ENCODE measurements around the gene NTRK3.

NTRK3 gene

DNA sequence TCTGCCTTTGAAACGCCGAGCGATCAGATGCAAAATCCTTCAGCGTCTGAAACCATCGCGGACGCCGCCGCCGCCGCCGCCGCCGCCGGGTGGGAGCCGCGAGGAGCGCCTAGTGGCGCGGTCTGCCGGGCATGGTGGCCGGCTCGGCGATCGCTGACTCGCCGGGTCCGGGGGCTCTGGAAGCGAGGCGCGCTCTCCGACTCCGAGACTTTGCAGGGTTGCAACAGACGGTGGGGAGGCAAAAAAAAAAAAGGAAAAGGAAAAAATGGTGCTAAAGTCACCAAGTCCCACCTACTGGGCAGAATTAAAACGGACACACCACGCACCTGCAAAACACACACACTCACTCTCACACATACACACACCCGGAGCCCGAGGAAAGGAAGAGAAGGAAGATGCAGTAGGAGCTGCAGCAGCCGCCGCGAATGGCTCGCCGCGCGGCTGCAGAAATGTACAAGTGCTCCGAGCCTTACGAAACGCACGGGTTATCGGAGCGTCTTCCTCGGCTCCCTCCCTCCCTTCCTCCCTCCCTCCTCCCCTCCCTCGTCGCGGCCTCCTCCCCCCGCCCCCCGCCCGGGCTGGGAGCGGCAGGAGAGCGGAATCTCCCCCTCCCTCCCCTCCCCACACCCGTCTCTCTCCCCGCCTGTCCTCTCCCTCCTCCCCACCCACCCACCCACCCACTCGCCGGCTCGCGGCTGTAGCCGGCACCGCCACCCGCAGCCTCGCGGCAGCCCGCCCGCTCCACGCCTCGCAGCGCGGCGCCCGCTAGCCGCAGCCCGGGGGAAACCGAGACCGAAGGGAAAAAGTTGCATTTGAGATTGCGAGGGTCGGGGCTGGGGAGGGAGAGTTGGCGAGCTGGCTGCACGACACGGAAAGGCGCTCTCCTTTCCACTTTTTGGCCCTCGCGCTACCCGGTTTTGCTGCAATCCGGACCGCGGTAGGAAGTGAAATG is at the start of gene NTRK3:
Gene NTRK3, minus strand, starts transcription at position 461 of the 952 bp plus-strand sequence. CDS start 586 bp downstream, outside the sequence.
- no peak for DNase-seq

DNA sequence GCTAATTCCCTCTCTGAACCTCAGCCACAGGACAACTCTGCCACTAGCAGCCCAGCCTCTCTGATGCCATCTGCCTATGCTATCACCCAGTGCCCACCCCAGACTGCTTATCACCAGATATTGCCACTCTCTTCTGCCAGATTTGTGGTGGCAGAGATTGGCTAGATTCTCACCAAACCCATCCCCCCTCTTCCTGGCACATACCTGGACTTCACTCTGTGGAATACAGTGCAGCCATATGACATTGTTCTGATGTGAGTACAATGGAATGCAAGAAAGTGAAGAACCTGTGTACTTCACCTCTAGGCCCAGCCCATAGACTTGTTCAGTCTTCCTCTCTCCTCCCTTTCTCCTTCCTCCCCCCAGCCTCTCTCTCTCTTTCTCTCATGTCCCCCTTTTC is 46.9 kb upstream of the NTRK3 start:
- no peak for DNase-seq

DNA sequence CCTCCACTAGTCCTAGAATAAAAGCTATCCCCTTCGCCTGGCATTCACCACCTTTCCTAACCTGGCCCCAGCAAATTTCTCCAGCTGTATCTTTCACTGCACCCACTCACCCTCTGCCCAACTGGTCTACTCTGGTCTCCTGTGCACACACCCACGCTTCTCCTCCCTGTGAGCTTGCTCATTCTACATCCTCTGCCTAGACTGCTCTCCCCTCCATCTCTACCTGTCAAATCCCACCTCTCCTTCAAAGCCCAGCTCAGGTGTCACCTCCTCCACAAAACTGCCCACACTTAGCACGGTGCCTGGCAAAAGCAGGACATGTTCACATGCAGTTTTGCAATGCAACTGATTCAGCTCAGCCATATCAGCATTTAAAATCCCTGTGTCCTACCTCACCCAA is 45.8 kb upstream of the NTRK3 start:
- DNase-seq = no peak

DNA sequence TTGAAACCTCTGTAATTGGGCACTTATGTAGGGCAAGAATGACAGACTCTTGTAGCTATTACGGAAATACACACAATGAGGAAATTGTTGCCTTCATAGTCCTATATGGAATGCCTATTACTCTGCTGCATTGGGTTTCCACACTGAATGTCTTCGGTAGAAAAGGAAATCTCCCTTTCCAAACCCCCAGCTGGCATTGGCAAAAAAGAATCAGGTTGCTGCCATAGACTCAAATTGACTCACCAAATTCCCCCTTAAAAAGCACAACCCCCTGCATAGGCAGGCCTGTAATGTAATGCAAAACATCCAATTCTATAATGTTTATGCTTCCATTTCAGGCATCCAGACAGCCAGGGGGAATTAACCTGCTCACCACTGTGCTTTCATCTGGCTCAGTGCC is 44.8 kb upstream of the NTRK3 start:
- DNase-seq = no peak

DNA sequence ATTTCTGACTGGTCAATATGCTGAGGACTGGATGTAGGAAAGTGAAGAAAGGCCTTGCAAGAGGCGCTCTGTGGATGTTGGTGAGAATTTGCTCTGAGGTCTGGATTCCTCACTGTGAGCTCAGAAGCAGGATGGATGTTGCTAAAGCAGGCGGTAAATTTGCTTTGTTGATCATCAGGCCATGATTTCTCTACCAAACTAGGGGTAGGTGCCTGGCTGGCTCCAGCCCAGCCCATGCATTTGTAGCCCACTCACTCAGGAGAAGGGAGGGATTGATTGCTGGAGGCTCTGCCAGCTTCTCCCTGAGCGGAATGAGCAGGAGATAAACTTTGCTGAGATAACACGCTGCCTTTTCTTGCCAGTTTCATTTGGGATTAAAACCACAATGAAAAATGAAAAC is 44.3 kb upstream of the NTRK3 start:
- DNase-seq = no peak

DNA sequence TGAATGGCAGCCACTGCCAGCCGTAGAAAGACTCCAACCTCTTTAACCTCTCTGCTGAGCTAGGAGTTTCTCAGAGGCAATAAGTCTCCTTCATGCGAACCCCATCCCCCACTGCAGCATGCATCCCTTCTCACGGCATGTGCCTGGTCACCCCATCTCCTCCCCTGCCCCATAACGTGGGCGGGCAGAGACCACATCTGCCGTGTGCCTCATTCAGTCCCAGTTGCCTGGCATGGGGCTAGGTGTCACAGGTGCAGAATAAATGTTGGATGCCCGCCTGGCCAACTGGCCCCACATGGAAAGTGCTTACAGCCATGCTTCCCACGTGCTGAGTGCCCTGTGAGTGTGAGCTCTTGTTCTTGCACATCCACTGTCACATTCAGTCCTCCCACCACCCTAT is 43.5 kb upstream of the NTRK3 start:
- DNase-seq = no peak

DNA sequence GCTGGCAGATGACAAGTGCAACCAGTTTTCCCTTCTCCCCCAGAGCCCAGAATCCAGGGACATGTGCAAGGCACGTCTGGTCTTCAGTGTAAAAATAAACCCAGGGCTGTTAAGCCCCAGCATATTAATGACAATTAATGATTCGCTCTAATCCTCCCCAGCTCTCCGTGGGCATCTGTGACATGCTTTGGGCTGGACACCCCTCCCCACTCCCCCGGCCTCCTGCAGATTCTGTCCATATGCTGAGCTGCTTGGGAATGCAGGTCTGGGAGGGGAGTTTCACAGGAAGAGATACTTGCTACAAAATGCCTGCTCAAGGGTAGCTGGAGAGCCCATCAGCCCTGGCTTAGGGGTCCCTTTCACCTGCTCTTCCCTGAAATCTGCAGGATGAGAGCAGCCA is 43.0 kb upstream of the NTRK3 start:
- DNase-seq = no peak

DNA sequence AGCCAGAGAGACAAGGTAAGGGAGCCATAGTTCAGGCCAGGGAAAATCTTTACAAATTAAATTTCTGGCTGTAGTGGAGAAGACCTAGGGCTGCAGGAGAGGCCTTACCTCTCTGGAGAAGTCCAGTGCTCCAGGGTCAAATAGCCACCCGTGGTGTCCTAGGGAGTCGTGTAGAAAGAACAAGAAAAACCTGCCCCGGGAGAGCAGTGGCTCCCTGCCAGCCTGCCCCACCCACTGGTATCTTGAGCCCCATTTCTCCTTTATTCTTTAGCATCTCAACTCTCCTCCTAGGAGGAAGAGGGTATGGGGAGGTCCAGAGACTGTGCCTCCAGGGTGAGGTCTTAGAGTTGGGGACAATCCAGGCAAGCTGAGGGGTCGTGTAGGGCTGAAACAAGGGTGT is 32.1 kb upstream of the NTRK3 start:
- no peak for DNase-seq

DNA sequence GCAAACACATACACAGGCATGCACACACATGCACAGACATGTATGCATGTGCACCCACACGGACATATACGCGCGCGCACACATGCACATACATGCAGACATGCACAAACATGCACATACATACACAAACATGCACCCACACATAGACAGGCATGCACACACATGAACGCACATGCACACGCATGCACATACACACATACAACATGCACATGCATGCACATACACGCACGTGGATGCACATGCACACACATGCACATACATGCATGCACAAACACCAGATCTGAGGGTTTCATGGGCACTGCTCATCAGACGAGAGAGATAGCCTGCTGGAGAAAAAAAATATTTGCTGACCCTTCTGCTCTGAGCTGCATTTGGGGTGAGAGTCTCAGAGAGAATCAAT is 31.7 kb upstream of the NTRK3 start:
- DNase-seq = no peak

DNA sequence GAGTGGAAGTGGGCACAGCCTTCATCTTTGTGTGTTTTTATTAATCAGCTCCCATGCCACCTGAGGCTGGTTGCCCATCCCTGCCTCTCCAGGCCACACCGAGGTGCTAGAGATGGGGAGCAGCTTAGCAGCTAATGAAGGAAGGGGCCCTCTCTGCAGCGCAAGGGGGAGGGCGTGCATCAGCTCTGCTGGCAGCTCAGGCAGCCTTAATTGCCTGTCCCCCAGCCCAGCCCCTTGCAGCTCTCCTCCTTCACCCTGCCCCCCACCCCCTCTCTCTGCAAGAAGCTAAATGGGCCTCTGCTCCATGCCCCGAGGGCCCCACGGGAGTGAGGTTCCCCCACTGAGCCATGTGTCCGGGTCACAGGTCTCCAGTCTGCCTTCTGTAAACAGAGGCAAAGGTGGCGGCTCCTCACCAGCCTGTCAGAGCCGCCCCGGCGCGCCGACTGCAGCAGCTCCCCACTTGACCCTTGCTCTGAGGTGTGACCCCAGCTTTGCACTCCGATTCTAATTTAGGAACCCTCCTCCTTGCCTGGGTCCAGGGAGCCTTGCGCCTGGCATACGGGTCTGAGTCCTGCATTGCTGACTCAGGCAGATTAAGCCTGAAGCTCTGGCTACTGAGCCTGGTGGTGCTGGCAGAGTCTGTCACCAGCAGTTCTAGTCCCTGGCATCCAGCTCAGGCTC is 27.9 kb upstream of the NTRK3 start:
- DNase-seq = no peak

DNA sequence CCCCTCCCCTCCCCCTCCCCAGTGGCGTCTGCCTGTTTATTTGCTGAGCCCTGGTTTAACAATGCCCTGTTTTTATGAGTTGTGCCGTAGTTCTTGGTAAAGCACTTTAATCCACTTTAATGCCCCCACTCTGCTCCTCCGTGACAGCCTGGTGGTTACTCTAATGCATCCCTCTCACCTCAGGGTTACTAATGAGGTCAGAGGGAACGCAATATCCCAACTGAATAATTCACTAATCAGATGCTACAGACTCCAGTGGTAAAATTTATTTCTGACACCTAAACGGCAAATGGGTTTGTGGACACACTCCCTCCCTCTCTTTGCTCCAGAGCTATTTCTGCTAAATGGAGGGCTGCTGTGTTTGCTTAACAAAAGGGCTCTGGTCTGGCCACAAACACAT is 26.1 kb upstream of the NTRK3 start:
- no peak for DNase-seq

DNA sequence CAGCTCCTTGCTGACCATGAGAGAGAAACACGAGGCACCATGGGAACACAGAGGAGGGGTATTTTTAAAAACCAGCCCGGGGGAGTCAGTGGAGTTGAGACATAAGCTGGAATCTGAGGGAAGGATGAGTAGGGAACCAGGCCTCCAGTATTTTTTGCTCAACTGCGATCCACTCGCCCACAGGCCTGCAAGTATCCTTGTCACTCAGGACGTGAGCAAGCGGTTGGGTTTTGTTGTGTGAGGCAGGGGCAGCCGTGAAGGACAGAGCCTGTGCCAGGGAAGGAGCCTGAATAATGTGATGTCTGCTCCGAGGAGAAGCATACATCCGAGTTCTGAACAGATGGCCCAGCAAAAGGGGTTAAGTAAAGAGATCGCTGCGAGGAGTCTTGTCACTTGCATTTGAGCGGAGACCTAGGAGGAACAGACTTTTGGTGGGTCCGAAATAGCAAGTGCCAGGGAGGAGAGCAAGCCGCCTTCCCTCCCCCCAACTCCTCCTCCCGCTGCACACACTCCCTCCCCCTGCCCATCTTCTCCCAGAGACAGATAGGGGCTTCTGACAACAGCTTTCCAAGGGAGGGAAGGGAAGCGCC is 20.4 kb upstream of the NTRK3 start:
- DNase-seq = no peak

DNA sequence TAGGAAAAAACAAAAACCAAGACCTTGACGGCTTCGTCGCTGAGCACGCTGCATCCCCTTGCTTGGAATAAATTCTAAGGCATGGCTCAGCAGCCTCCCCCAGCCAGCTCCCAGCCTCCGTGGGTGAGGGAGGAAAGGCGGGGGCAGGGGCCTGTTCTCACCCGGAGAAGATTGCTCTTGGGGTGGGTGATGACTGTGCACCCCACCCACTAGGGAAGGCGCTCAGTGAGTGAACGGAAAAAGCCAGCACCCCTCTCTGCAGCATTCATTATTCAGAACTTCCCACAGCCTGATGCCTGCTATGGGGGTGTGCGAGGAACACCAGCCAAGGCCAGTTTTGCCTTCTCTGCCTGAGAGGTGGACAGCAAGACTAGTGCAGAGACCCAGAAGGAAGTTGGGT is 19.3 kb upstream of the NTRK3 start:
- no peak for DNase-seq

DNA sequence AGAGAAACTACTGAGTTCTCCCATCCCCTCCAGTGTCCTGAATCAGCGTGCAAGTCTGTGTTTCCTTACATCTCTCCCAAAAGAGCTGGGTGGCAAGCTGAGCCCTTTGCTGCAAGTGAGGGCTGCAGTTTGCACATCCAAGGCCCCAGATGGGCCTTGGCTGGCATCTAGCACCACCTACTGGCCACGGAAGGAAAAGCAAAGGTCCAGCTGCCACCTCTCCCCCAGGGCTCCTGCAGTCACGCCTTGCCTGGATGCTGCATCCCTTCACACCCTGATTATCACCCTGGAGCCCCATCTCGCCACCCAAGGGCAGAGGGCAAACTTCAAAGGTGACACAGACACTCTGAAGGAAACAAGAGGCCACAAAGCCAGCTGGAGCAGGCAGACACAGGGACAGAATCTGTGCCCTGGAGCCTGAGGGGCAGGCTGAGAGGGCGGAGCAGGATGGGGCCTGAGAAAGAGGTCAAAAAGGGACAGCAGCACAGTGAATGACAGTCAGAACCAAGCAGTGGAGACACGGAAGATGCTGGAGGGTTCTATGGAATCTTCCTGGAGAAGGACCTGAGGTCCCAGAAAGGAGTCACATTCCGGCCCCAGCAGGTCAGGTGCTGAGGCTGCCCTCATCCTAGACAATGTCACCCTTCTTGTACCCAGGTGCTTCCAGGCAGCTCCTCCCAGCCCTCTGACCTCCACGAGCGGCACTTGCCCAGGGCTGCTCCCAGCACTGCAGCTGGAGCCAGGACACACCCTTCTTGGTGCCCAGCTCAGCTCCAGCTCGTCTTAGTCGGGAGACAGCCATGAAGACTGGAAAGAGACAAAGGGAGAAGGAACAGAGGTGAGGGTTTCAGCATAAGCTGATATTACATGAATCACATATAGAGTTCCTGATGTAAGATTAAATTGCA is 18.3 kb upstream of the NTRK3 start:
- DNase-seq = peak; percentile 5

DNA sequence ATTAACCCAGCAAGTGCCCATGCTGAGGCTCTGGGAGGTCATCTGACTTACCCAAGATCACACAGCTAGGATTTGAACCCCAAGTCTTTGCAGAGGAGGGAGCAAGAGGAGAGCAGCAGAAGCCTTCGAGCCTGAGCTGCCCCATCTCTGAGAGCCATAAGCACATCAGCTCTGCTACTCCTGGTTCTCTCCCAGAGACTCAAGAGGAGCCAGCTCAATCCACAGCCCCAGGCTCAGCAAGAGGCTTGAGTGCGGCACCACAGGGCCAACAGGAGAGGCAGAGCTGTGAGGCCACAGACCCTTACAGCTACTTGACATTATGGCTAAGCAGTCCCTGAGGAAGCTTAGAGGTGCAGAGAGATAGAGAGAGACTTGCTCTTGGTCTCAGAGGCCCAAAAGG is 15.9 kb upstream of the NTRK3 start:
- DNase-seq = no peak

DNA sequence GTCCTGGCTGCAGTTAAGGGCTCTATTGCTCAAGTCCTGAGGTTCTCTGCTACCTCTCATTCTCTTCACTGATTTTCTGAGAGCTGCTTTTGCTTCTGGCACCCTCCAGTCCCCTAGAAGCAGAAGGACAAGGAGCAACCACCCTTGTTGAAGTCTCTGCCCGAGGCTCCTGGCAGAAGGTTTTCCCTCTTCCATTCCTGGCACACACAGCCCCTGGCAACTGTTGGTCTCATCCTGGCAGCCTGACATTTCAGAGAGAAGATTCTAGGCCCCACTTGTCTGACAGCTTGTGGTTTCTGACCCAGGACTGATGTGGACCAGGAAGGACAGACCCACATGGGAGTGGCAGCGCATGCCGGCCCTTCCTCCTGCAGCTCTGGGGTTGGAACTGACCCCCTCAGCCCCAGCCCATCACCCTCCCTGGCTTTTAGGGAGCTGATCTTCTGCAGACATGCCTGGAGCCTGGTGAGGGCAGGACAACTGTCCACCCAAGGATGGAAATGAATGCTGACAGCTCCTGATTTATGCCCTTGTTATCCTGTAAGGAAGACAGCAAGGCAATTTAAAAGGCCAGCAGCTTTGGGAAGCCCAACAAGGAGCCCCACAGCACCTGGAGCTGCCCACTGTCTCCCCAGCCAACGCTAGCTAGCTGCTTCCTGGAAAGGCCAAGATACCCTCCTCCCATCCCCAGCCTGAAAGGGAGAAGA is 13.0 kb upstream of the NTRK3 start:
- no peak for DNase-seq

DNA sequence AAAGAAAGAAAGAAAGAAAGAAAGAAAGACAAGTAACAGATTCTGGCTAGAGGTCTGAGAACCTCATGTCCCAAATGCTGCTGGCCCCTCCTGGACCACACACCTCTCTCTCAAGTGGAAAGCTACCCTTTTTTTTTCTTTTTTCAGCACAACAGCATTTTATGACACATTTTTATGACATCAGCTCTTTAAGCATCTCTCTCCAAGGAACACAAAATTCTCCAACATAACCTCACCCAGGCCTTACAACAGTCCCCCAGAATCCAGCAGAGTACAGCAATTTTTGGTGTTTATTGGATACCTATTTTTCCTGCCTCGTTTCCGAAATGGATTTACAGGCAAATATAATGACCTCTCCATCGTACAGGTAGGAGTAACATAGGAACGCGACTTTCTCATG is 11.2 kb upstream of the NTRK3 start:
- no peak for DNase-seq

DNA sequence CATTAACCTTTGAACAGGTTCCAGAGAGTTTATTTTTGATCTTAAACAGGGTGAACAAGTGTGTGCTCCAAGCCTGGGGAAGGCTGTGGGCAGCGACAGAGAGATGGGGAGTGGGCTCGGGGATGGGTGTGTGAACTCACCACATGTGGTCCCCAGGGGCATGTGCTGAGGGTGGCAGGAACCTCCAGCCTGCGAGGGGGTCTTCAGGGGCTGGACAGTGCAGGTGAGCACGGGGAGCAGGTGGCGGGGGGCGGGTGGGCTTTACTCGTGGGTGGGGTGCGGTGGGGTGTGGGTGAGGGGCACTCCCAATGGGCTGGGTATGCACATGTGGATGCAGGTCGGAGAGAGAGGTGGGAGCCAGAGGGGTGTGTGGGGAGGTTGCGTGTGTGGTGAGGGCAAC is 9.6 kb upstream of the NTRK3 start:
- DNase-seq = no peak

DNA sequence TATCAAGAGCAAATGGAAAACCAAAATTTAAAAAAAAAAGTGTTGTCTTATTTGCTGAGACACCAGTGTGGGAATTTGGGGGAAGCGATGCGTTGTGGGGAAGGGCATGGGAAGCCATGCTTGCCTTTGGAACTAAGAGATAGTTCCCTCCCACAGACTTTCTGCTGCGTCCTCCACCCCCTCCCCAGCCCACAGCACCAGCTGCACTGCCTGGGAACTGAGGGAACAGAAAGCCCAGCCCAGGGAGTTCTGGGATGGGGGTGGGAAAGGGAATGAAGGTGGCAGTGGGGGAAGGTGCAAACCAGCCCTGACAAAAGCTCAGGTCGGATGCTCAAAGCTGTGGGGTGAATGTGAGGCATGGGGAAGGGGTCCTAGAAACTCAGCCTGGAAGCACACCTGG is 8.1 kb upstream of the NTRK3 start:
- no peak for DNase-seq

DNA sequence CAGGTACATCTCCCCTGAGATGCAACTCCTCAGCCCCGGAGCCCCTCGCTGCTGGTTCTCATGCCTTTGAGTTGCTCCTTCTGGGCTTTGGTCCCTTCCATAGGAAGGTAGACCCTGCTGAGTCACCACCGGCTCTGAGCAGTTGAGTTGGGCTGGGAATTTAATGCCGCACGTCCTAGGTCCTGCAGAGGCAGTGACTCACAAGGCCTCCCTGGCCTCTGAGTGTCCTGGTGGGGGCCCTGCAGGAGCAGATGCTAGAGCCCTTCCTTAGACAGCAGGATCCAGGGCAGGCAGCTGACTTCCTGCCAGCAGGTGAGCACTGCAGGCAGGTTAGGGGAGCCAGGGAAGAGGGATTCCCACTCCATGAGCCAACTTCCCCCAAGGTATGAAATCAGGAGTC is 5.5 kb upstream of the NTRK3 start:
- no peak for DNase-seq

DNA sequence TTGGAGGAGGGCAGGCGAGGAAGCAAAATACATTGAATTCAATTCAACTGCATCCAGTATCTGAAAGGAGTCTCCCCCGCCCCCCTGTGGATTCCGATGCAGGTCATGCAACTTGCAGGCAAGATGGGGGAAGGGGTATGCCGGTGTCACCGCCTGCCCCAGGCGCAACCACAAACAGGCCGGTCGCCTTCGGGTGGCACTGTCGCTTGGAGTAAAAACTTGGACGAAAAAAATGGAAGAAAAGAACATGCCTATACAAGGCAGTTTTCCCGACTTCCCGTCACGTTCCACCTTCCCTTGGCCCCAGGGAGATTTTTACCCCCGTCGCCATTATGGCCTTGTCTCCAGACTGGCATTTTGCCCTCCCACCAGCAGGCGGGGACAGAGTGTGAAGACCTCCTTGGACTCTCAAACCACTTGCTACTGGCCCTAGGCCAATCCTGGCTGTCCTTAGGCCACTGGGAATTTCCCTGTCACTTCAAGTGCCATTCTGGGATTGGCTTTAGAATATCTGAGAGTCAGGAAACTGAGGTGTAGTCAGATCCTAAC is 1.6 kb upstream of the NTRK3 start:
- DNase-seq = no peak
